GM19468 (cell line): ENCODE measurements around the gene FOSB.

Source experiments
- ATAC-seq: cut with Tn5 transposase; IDR thresholded peaks from one replicate; pipeline ENCODE4 v1.9.1; 2021; ENCODE audit warnings: mild to moderate bottlenecking, moderate library complexity, moderate number of reproducible peaks; ENCODE audit not compliant: unreplicated experiment; ENCODE audit errors: extremely low read depth

FOSB gene

DNA sequence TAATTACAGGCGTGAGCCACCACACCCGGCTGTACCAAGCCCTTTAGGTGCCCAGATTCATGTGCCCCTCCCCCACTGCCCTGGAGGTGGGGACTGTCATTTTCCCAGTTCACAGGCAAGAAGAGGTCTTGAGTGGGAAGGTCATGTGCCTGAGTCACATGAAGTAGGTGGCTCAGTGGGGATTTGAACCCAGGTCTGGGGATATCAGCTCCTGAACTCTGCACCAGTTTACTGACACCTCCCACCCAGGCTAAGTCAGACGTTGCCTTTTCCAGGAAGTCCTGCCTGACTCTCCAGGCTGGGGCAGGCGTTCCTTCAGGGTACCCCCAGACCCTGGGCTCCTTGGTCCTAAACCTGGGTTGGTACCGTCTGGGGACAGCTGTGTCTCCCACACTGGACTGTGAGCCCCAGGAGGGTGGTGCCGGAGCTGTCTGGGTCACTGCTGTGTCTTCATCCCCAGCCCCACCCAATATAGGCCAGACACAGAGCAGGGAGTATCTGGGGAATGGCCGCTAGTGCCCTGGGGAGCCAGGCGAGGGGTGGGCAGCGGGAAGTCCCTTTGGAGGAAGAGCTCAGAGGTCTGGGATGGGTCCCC lies 48.1 kb downstream of the FOSB start:
- ATAC-seq, result no peak

DNA sequence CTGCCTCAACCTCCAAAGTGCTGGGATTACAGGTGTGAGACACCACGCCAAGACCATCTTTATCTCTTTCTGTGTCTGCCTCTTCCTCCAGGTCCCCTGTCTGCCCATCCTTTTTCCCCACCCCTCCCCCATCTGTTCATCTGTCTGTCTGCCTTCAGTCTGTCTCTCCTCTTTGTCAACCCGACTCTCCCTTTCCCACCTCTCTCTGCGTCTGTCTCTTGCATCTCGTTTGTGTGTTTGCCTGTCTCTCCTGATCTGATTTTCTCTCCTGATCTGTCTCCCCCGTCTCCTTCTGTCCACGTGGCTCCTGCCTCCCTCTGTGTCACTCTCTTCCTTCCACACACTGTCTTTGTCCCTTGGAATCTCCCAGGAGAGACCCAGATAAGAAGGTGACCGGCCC lies 49.4 kb downstream of the FOSB start:
- ATAC-seq, result no peak

DNA sequence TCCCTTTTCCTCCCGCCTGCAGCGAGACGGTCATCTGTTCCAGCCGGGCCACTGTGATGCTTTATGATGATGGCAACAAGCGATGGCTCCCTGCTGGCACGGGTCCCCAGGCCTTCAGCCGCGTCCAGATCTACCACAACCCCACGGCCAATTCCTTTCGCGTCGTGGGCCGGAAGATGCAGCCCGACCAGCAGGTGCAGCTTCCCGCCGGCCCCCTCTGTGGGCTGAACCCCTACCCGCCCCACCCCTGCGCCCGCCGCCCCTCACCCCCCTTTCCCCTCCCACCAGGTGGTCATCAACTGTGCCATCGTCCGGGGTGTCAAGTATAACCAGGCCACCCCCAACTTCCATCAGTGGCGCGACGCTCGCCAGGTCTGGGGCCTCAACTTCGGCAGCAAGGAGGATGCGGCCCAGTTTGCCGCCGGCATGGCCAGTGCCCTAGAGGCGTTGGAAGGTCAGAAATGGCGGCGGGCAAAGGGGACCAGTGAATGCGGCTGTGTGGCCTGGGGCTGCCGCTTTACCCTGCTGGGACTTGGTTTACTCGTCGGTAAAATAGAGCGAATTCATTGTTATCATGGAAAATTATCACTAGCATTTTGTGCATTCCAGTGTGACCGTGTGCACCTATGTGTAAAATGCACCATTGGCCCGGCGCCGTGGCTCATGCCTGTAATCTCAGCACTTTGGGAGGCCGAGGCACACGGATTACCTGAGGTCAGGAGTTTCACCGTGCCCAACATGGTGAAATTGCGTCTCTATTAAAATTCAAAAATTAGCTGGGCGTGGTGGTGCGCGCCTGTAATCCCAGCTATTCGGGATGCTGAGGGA lies 50.1 kb downstream of the FOSB start:
- no peak for ATAC-seq

DNA sequence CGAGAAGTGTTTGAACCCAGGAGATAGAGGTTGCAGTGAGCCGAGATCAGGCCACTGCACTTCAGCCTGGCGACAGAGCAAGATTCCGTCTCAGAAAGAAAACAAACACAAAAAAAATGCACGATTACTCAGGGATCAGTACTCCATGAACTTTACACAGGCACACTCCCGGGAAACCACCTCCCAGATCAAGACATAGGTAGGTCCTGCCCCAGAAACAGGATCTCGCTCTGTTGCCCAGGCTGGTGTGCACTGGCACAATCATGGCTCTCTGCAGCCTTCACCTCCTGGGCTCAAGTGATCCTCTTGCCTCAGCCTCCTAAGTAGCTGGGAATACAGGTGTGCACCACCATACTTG lies 50.7 kb downstream of the FOSB start:
- ATAC-seq, result no peak

DNA sequence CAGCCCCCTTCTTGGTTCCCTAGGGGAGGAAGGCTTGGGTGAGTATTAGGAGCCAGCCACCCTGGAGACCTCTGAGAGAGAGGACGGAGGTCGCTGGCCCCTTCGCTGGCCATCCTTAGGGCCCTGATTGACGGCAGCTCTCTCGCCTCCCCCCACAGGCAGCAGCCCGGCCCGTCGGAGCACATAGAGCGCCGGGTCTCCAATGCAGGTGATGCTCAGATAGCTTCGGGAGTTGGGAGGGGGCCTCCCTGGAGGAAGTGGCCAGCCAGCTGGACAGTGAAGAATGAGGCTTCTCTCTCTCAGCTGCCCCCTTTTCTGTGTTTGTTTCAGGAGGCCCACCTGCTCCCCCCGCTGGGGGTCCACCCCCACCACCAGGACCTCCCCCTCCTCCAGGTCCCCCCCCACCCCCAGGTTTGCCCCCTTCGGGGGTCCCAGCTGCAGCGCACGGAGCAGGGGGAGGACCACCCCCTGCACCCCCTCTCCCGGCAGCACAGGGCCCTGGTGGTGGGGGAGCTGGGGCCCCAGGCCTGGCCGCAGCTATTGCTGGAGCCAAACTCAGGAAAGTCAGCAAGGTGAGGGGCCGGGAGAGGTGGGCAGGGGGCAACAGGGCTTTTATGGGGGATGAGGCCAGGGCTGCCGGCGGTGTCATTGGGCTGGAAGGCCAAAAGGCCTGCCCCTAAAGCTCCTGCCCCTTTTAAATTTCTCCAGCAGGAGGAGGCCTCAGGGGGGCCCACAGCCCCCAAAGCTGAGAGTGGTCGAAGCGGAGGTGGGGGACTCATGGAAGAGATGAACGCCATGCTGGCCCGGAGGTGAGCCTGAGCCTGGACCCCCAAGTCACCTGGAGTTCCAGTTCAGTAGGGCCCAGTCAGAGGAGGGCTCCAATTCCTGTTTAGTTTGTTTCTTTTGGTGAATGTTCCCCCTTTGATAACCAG lies 54.5 kb downstream of the FOSB start:
- ATAC-seq, result no peak

DNA sequence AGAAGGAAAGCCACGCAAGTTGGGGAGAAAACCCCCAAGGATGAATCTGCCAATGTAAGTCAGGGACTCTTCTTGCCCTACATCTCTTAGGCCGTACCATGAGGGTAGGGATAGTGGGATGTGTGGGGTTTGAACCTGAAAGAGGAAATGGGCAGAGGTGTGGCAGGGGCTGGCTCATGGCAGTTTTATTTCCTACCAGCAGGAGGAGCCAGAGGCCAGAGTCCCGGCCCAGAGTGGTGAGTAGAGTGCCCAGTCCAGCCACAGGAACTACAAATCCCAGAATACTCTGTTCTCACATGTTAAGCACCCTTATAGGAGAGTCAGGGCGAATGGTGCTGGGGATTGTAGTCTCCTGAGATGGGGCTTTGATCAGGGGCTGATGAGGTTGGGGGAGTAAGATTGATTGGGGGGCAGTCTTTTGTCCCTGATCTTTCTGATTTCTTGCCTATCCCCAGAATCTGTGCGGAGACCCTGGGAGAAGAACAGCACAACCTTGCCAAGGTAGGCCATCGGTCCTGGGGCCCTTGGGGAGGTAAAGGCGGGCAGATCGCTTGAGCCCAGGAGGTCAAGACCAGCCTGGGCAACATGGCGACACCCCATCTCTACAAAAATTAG lies 56.0 kb downstream of the FOSB start:
- peak; percentile 59 for ATAC-seq

DNA sequence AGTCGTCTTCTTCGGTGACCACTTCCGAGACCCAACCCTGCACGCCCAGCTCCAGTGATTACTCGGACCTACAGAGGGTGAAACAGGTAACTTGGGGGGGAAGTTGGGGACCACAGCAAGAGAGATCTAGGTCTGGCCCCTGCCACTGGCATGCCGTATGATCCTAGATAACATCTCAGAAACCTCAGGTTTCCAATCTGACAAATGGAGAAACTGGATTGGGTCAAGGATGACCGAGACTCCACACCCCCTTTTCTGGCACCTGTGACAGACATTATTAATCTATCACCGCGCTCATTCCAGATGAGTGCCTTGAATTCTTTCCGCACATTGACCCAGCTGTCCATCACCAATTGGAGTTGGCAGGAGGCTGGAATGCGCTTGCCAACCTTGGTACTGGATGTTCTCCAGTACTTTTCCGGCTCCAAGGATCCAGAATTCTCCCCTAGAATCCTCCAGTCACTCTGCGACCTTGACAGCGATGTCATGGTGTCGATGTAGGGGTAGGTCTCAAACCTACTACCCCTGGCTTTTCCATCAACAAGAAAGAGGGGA lies 56.9 kb downstream of the FOSB start:
- no peak for ATAC-seq
